ES-I3 (cell line): Measurements from ENCODE around the gene MIP.
"Not testable (repeated sequence)": the region's sequence is repeated elsewhere in the genome, so short reads cannot be mapped to it uniquely, and the experiment has no call there.

ENCODE experiments used
- H3K36me3 ChIP-seq: 2 replicates; pipeline ENCODE4 v1.6.1; 2013; ENCODE audit warnings: mild to moderate bottlenecking, low read length, control low read depth, moderate library complexity; ENCODE audit not compliant: insufficient read depth
- H3K4me1 ChIP-seq: 2 replicates; pipeline ENCODE4 v1.6.1; 2013; ENCODE audit warnings: mild to moderate bottlenecking, control low read depth, low read length; ENCODE audit not compliant: insufficient read depth
- H3K9ac ChIP-seq: 2 replicates; pipeline ENCODE4 v1.6.1; 2013; ENCODE audit warnings: low read depth, mild to moderate bottlenecking, low read length, moderate library complexity
- H3K9me3 ChIP-seq: 2 replicates; pipeline ENCODE4 v1.6.1; 2013; ENCODE audit warnings: mild to moderate bottlenecking, low read length, moderate library complexity; ENCODE audit not compliant: control insufficient read depth, insufficient read depth

MIP gene

DNA sequence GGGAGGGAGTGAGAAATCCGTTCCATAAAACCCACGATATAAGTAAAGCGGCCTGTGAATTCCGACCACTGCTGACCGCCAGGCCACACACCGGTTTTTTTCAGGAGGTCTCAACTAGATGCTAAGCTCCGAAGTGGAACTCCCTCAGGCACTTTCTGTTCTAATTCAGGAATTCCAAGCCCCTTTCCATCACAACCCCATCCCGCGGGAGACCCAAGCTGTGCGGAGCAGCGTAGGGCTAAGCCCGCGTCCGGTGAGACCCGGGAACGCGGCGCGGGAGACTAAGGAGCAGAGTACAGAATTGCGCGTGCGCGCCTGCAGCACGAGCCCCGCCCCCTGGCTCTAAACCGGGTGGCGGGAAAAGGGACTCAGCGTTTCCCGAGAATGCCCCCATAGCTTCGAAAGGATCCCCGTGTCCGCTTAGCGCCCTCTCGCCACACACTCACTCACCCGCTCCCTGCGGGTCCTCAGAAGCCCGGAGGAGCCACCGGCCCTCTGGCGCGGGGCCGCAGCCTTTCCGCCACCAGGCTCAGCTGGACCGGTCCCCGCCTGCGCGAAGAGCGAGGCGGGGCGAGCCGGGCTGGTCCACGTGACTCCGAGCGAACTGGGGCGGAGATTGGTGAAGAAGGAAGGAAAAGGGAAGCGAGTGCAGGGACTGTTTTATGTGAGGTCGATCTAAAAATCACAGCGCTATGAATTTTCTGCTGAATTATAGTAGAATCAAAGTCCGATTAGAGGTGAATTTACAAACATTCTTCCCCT, 5.4 kb downstream of the MIP start, which contains the start of gene TIMELESS:
Gene TIMELESS, minus strand, starts transcription at position 567 of the 762 bp plus-strand sequence. CDS start 15,256 bp downstream, outside the sequence.
- Histone ChIP-seq H3K9ac (peak within 1 kb of the TSS; percentile 76), H3K9me3 (0 out of 2 replicates have a peak, but pooled peaks cover 9% of the 10 kb centered on the region), H3K36me3 (peaks cover 5% of the 10 kb centered on the region; the same call in 1 of the 2 replicates), H3K4me1 (no peaks in the 10 kb centered on the region)

DNA sequence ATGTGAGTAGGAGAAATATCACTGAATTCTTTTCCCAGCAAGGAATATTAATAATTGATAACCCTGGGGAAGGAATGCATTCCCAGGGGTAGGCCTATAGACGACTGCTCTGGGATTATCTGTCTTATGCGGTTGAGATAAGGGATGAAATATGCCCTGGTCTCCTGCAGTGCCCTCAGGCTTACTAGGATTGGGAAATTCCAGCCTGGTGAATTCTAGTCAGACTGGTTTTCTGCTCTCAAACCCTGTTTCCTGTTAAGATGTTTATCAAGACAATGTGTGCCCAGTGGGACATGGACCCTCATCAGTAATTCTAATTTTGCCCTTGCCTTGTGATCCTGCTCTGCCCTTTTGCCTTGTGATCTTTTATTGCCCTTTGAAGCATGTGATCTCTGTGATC, 11.2 kb downstream of the MIP start:
- peaks cover 12% of the 10 kb centered on the region; the same call in 1 of the 2 replicates for H3K9me3 ChIP-seq
- not testable (repeated sequence) for H3K36me3 ChIP-seq

DNA sequence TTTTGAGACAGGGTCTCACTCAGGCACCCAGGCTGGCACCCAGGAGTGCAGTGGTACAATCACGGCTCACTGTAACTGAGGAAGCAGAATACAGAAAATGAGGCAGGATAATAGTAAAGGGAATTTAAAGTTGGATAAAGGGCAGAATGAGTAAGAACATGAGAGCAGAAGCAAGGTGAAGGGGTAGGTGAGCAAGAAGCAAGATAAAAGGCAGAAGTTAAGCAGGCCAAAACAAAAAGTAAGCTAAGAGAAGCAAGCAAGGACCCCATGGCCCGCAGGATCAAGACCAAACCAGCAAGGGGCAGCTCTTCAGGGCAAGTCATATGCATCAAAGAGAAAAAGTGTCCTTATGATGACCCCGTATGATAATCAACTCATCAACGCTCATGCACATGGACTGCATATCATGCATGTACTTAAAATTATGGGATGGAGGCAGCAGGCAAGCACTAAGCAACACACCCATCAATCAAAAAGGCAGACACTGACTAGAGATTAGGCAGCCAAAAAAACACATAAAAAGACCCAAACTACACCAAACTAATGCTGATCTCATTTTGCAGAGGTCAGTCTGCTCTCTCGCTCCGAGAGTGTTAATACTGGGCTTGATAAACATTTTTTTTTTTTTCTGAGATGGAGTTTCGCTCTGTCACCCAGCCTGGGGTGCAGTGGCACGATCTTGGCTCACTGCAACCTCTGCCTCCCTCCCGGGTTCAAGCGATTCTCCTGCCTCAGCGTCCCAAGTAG, 16.9 kb downstream of the MIP start:
- no peaks in the 10 kb centered on the region for H3K4me1 ChIP-seq
- H3K9ac ChIP-seq = no peak overlapping the region
- H3K36me3 ChIP-seq = no peaks in the 10 kb centered on the region; the same call in 1 of the 2 replicates
- H3K9me3 ChIP-seq = peaks cover 3% of the 10 kb centered on the region; the same call in 1 of the 2 replicates

More for the DNA sequence above, 11.2 kb downstream of the MIP start:
- H3K4me1 ChIP-seq, H3K9ac ChIP-seq: not testable (repeated sequence)

DNA sequence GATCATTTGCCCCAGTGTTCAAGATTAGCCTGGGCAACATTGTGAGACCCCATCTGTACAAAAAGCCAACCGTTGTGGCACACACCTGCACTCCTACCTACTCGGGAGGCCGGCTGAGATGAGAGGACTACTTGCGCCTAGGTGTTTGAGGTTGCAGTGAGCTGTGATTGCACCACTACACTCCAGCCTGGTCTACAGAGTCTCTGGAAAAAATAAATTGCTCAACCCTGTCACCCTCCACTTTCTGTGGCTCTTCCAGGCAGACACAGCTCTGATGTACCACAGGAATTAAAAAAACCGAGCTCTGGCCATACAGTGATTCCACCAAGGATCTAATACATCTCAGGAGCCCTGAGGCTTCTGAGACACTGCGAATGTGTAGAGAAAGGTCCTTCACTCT, 19.6 kb downstream of the MIP start:
- Histone ChIP-seq H3K4me1 (no peaks in the 10 kb centered on the region), H3K9me3 (no peaks in the 10 kb centered on the region), H3K36me3 (0 out of 2 replicates have a peak, but pooled peaks cover 5% of the 10 kb centered on the region)

DNA sequence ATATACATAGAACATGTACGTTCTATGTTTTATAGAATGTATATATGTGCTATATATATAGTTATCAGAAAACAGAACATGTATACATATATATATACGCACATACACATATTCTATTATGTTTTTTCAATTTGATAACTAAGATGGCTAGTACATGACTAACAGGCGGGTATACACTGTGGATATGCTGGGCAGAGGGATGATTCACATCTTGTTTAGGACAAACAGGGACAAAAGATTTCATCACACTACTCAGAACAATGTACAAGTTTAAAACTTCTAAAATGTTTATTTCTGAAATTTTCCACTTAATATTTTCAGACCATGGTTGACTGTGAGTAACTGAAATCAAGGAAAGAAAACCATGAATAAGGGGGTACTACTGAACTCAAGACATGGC, 22.6 kb downstream of the MIP start:
- Histone ChIP-seq H3K9me3 (no peaks in the 10 kb centered on the region), H3K36me3 (peaks cover 11% of the 10 kb centered on the region; the same call in 1 of the 2 replicates), H3K4me1 (no peaks in the 10 kb centered on the region), H3K9ac (no peak overlapping the region)

More for the DNA sequence above, 19.6 kb downstream of the MIP start:
- H3K9ac ChIP-seq = no peak overlapping the region

DNA sequence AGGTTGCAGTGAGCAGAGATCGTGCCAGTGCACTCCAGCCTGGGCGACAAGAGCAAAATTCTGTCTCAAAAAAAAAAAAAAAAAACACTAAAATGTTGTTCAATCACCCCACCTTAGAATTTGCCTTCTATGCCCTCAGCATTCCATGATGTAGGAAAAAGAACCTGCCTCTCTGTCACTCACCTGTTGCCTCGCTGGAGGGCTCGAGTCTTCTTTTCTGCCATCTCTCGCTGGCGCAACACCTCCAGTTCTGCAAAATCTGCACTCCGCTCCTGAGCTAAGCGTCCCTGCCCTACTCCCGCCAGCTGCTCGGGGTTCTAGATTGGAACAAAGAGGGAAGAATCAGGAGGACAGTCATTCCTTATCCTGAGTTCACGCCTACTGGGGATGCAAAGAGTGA, 23.2 kb downstream of the MIP start:
- Histone ChIP-seq H3K9me3 (no peaks in the 10 kb centered on the region), H3K4me1 (no peaks in the 10 kb centered on the region), H3K9ac (no peak overlapping the region), H3K36me3 (peaks cover 11% of the 10 kb centered on the region; the same call in 1 of the 2 replicates)

DNA sequence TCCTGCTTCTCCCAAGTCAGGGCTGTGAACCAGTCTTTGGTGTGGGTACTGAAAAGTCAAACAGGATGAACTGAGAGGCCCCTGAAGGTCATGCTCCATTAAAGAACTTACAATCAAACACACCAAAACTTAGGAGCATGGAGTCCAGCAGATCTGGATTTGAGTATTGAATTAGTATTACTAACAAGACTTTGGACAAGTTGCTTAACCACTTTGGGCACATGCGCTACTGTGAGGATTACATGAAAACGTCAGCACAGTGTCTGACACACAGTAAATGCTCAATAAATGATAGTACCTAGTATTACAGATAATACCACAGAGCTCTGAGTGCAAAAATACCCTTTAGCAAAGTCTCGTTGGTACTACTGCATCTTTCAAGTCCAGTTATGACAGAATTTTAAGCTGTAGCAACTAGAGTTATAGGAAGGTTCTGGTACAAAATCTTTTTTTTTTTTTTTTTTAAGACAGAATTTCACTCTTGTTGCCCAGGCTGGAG, 28.5 kb downstream of the MIP start:
- peaks cover 23% of the 10 kb centered on the region; the same call in 1 of the 2 replicates for H3K36me3 ChIP-seq
- H3K9ac ChIP-seq = no peak overlapping the region
- H3K4me1 ChIP-seq = no peaks in the 10 kb centered on the region
- H3K9me3 ChIP-seq = no peaks in the 10 kb centered on the region

DNA sequence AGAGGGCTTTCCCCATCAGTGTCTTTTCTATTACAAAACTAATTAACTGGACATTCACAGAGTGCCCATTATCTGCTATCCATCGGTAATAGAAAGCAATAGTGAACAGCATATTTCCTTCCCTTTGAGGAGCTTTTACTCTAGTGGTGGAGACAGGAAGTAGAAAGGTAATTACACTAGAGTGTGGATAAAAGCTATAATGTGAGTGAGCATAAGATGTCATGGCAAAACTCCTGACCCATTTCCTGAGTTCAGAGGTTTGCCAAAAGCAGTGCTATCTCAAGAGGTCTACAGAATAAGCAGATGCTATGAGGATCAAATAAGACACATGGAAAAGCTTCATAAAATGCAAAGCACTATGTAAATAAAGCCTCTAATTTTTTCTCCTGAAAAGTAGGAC, 29.3 kb downstream of the MIP start:
- no peaks in the 10 kb centered on the region for H3K9me3 ChIP-seq
- no peak overlapping the region for H3K9ac ChIP-seq
- H3K36me3 ChIP-seq = peaks cover 18% of the 10 kb centered on the region; the same call in 1 of the 2 replicates
- no peaks in the 10 kb centered on the region for H3K4me1 ChIP-seq

DNA sequence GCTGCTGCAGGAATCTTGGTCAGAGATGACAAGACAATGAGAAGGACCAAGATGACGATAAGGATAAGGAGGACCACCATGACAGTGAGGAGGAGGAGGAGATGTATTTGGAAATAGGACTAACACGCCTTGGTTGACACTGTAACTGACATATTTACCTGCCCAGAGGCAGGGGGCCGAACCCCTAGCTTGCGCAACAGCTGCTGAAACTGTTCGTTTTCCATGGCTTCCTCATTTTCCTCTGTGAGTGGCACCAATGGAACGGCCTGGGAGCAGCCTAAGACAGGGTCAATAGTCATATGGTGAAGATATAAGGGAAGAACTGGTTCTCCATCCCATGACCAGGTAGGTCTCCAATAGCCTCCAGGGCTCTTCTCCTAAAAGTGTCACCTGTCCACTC, 34.0 kb downstream of the MIP start:
- Histone ChIP-seq H3K9me3 (no peaks in the 10 kb centered on the region), H3K9ac (no peak overlapping the region), H3K4me1 (no peaks in the 10 kb centered on the region), H3K36me3 (peaks cover 12% of the 10 kb centered on the region; the same call in 1 of the 2 replicates)

DNA sequence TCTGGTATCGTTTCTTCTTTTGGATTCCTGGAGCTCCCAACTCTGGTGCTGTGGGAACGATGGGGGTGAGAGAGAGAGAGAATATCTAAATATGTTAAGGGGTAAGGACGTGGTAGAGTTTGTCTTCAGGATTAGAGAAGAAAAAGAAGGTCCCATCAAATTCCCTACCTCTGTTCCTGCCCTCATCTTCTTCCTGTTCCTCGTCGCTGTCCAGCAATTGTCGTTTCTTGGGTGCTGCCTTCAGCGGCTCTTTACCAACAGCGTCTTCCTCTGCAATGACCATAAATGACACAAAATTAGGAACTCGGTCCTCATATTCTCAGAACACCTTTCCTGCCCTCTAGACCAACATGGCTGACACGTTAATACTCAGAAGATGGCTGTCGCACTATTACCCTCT, 36.7 kb downstream of the MIP start:
- Histone ChIP-seq H3K9me3 (no peaks in the 10 kb centered on the region), H3K9ac (no peak overlapping the region), H3K36me3 (peaks cover under 1% of the 10 kb centered on the region; the same call in 1 of the 2 replicates), H3K4me1 (no peaks in the 10 kb centered on the region)

DNA sequence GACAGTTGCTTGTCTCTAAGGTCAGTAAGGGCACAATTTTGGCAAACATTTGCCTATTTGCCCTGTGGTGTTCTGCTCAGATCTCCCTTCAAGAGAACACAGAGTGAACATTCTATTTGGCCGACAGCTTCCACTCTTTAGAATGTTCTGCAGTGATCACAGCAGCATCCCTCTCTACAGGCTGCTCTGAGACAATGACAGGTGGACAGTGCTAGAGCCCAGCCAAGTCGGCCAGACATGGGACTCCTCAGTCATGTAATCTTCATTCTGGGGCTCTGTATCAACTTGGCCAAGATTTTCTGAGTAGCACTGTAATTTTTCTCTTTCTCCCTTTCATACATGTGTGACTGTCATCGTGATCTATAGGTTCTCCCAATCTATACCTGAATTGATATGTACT, 40.1 kb downstream of the MIP start:
- H3K9ac ChIP-seq = no peak overlapping the region
- H3K9me3 ChIP-seq = no peaks in the 10 kb centered on the region
- no peaks in the 10 kb centered on the region for H3K36me3 ChIP-seq
- no peaks in the 10 kb centered on the region for H3K4me1 ChIP-seq

DNA sequence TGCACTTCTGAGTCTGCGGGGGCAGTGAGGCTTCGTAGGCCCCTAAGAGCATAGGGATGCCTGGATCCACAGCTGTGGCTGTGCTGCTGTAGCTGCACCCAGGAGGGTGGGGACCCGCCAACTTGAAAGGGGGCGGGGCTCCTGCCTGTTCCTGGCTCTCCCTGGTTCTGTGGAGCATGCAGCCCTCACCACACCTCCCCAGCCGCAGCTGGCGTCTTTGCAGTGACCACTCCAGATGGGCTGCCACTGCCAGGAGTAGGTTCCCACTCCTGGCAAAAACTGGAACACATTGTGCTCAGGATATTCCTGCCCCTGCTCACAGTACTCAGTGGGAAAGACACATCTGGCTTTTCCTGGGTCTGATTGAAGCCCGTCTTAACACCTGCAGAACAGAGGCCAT, 41.1 kb downstream of the MIP start:
- Histone ChIP-seq H3K4me1 (no peaks in the 10 kb centered on the region), H3K9ac (no peak overlapping the region), H3K9me3 (no peaks in the 10 kb centered on the region), H3K36me3 (no peaks in the 10 kb centered on the region)

DNA sequence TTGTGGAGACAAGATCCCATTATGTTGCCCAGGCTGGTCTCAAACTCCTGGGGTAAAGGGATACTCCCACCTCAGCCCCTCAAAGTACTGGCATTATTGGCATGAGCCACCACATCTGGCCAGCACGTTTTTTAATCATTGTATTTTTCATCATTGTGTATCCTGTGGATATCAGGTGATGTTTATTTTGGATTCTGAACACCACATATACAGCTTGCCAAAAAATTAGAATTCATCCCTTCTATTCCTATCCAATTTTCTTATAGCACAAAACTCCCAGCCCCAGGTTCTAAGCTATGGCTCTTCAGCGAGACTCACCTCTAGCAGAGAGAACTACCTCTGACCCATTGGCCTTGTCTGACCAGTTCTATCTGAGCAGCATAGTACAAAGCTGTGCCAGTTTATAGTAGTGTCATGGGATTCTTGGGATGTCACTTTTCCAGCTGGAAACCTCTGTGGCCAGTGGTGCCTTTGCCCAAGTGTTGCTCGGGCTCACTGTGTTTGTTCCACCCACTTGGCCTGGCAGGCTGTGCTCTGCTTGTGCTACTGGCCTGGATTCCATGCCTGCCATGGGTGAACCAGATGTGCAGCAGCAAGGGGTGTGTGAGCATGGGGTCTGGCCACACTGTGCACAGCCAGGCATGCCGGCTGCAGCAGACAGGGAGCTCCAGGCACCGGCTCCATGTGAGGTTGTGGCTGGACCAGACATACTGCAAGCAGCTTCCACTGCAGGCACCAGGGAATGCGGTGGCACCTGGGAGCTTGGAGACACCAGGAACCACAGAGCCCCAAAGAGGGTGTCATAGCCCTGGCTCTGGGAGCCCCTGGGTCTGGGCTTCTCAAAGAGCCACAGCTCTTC, 42.4 kb downstream of the MIP start:
- no peaks in the 10 kb centered on the region for H3K4me1 ChIP-seq
- no peaks in the 10 kb centered on the region for H3K9me3 ChIP-seq
- no peak overlapping the region for H3K9ac ChIP-seq
- no peaks in the 10 kb centered on the region for H3K36me3 ChIP-seq

DNA sequence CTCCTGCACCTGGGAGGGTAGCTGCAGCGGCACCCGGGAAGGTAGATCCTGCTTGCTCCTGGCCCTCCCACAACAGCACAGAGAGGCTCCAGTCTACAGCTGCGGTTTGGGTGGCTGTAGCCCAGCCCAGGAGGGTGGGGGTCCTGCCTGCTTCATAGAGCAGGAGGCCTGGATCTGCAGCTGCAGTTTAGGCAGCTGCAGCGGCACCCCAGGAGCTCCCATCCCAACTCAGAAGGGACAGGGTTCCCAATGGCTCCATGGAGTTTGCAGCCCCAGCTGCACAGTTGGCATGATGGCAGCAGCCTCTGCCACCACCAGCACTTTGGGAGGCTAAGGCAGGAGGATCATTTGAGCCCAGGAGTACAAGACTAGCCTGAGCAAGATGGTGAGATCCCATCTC, 43.7 kb downstream of the MIP start:
- Histone ChIP-seq H3K9ac (no peak overlapping the region), H3K4me1 (no peaks in the 10 kb centered on the region), H3K9me3 (no peaks in the 10 kb centered on the region), H3K36me3 (no peaks in the 10 kb centered on the region)
